Kidney (tissue), 14 donors: Measurements from ENCODE around the gene DEAF1. TPM values are rescaled to one million over a fixed set of nuclear protein-coding genes. Genes with fewer than 3 reads are reported as not detected.

Experiments
- DNase-seq, 5 donors: peaks; one replicate each; pipeline ENCODE4 v3.0.0-alpha.2; 2013 to 2020
- FAIRE-seq: peaks from 2 replicates; lab custom pipeline; 2012; peaks lifted over from hg19 to GRCh38; lab: Jason Lieb, UNC
- H3K27ac ChIP-seq, 2 donors: one replicate each; pipeline ENCODE4 v1.7.0; 2013; ENCODE audit warnings: low read depth in 2 of 2, low read length in 2 of 2, inconsistent platforms in 1 of 2
- H3K27me3 ChIP-seq: one replicate; pipeline ENCODE4 v1.7.1; 2013; ENCODE audit warnings: low read length, inconsistent platforms; ENCODE audit not compliant: control insufficient read depth, insufficient read depth
- H3K36me3 ChIP-seq, 3 donors: one replicate each; pipeline versions ENCODE4 v1.7.0 to v1.7.1; 2013; ENCODE audit warnings: low read length in 3 of 3, control low read depth in 1 of 3, inconsistent platforms in 1 of 3; ENCODE audit not compliant: insufficient read depth in 3 of 3, control insufficient read depth in 2 of 3
- H3K4me1 ChIP-seq, 3 donors: one replicate each; pipeline versions ENCODE4 v1.7.0 to v1.7.1; 2013; ENCODE audit warnings: low read length in 3 of 3, inconsistent platforms in 1 of 3, low read depth in 1 of 3; ENCODE audit not compliant: control insufficient read depth in 2 of 3, insufficient read depth in 2 of 3
- H3K4me3 ChIP-seq, 3 donors: one replicate each; pipeline versions ENCODE4 v1.7.0 to v1.8.1; 2013; ENCODE audit warnings: low read length in 3 of 3, control low read depth in 1 of 3, inconsistent platforms in 1 of 3
- H3K9ac ChIP-seq, 3 donors: one replicate each; pipeline versions ENCODE4 v1.7.0 to v1.7.1; 2013; ENCODE audit warnings: low read length in 3 of 3, control low read depth in 1 of 3, inconsistent platforms in 1 of 3
- H3K9me3 ChIP-seq, 3 donors: one replicate each; pipeline versions ENCODE4 v1.7.0 to v1.7.1; 2013; ENCODE audit warnings: low read length in 3 of 3, control low read depth in 1 of 3, inconsistent platforms in 1 of 3; ENCODE audit not compliant: control insufficient read depth in 2 of 3, insufficient read depth in 1 of 3
- intact Hi-C: fragments of 100-400 bp; cut with DNase I; formaldehyde crosslinking; loops from one replicate; pipeline ENCODE4 v1.11.1; 2022
- polyA plus RNA-seq: library from polyadenylated mRNA; stranded (reverse); fragments of 350-450 nt; fragmentation: Illumina TruSeq; extraction: RNeasy Lipid Tissue Mini Kit (QIAGEN cat#74804); gene quantifications from one replicate; pipeline ENCODE4 v1.2.3, GENCODE V29; 2014; ENCODE audit warnings: low read depth, low replicate concordance; ENCODE audit not compliant: insufficient read depth
- total RNA-seq: library from RNA; stranded (reverse); fragmentation: NEBNext Ultra II Directional; extraction: Animal tissue kit (Norgen Biotek cat#: 25700); gene quantifications from one replicate; pipeline ENCODE4 v1.2.1, GENCODE V29; 2021
- TF ChIP-seq, protein P1 (sequence below): IDR thresholded peaks from 3 replicates; pipeline ENCODE4 v1.5.1; 2012; ENCODE audit warnings: mild to moderate bottlenecking, moderate library complexity, borderline replicate concordance; ENCODE audit not compliant: insufficient read depth; ENCODE audit errors: extremely low read depth
- donor health status: control.
- donor health status: control.
- donor health status: control.
- donor health status: control.
- donor health status: control.
- donor health status: DM: yes; HTN: yes; CAD: no.
- donor health status: Normal renal cell carcinoma (clear cell type).

Gene DEAF1
- total and polyA plus RNA-seq, 2 donors from 2014 or later = 30.2 to 54.5 TPM

DNA sequence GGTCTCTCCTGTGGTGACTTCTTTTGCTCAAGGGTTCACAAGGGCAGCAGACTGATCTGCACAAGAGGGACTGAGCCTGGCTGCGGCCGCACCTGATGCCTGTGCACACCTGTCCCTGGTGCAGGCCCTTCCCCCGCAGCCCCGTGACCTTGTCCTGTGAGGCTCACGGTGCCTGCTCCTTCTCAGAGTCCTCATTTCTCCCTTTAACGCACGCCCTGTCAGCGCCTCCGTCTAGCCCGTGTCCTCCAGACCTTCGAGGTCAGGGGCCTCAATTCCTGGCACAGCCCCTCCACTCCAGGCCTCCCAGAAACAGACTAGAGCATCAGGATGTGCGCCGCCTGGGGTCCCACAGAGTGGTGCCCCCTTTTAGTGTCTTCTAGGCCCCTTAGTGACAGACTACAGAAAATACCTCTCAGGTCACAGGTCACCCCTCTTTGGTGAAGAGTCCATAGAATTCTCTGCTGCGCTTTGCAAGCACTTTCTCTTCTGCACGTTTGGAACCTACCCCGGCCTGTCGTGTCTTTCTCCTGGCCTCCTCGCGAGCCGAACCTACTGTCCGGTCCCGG is 59.0 kb downstream of the DEAF1 start:
- peaks cover 13% of the 10 kb centered on the region for H3K27me3 ChIP-seq
- H3K27ac ChIP-seq = no peak overlapping the region
- H3K9ac ChIP-seq = no peak overlapping the region
- DNase-seq (peak in 1 of 5 donors; percentile 43), FAIRE-seq (no peak)
- no peak overlapping the region for H3K4me3 ChIP-seq
- no peaks in the 10 kb centered on the region for H3K36me3 ChIP-seq
- TF ChIP-seq, protein P1, sequence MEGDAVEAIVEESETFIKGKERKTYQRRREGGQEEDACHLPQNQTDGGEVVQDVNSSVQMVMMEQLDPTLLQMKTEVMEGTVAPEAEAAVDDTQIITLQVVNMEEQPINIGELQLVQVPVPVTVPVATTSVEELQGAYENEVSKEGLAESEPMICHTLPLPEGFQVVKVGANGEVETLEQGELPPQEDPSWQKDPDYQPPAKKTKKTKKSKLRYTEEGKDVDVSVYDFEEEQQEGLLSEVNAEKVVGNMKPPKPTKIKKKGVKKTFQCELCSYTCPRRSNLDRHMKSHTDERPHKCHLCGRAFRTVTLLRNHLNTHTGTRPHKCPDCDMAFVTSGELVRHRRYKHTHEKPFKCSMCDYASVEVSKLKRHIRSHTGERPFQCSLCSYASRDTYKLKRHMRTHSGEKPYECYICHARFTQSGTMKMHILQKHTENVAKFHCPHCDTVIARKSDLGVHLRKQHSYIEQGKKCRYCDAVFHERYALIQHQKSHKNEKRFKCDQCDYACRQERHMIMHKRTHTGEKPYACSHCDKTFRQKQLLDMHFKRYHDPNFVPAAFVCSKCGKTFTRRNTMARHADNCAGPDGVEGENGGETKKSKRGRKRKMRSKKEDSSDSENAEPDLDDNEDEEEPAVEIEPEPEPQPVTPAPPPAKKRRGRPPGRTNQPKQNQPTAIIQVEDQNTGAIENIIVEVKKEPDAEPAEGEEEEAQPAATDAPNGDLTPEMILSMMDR = no peak
- H3K4me1 ChIP-seq = peaks cover 0 to 6% (median 0%) of the 10 kb centered on the region in 3 donors
- intact Hi-C loops = no loop called here
- no peaks in the 10 kb centered on the region for H3K9me3 ChIP-seq

DNA sequence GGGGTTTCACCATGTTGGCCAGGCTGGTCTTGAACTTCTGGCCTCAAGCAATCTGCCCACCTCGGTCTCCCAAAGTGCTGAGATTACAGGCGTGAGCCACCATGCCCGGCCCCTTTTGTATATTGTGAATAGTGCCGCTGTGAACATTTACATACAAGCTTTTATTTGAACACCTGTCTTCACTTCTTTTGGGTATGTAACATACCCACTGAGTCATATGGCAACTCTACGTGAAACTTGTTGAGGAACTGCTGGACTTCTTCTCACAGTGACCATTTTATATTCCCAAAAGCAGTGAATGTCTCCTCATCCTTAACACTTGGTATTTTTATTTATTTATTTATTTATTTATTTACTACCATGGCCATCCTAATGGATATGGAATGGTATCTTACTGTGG is 64.2 kb downstream of the DEAF1 start:
- no peak for FAIRE-seq
- DNase-seq = no peak
- Histone ChIP-seq H3K36me3 (no peaks in the 10 kb centered on the region), H3K27me3 (peaks cover 4% of the 10 kb centered on the region), H3K4me1 (no peaks in the 10 kb centered on the region), H3K9me3 (no peaks in the 10 kb centered on the region), H3K9ac (no peak overlapping the region), H3K4me3 (no peak overlapping the region), H3K27ac (no peak overlapping the region)
- TF ChIP-seq, protein P1 = no peak
- intact Hi-C loops = no loop called here

DNA sequence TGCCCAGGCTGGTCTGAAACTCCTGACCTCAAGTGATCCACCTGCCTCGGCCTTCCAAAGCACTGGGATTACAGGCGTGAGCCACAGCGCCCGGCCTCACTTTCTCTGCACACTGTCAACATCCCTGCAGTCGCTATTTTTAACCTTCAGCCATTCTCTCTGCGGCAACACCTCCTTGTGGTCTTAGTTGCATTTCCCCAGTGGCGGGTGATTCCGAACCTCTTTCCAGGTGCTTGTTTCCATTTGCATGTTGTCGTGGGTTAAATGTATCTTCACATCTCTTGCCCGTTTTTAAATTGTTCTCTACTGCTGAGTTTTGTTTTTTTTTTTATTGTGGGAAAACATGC is 65.8 kb downstream of the DEAF1 start:
- TF ChIP-seq, protein P1 = no peak
- FAIRE-seq (no peak), DNase-seq (peak in 1 of 5 donors; percentile 53)
- H3K9me3 ChIP-seq = no peaks in the 10 kb centered on the region
- no peak overlapping the region for H3K4me3 ChIP-seq
- intact Hi-C loops = no loop called here
- no peaks in the 10 kb centered on the region for H3K36me3 ChIP-seq
- H3K27ac ChIP-seq = no peak overlapping the region
- H3K27me3 ChIP-seq = peaks cover 4% of the 10 kb centered on the region
- H3K4me1 ChIP-seq = no peaks in the 10 kb centered on the region
- H3K9ac ChIP-seq = no peak overlapping the region

DNA sequence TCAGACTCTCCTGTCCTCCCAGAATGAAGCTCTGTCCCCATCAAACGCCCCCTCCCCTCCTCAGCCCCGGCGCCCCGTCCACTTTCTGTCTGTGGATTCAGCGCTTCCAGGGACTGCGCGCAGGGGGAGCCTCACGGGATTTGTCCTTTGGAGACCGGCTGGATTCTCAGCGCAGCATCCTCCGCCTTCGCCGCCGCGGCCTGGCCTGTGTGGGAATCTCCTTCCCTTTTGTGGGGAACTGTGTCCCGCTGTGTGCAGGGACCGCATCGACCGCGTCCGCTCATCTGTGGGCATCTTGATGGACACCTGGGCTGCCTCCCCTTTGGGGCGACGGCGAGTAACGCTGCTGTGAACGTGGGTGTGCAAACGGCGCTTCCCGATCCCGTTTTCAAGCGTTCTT is 67.0 kb downstream of the DEAF1 start:
- H3K9ac ChIP-seq = no peak overlapping the region
- FAIRE-seq = no peak

More for the DNA sequence above, 67.0 kb downstream of the DEAF1 start:
- intact Hi-C loops = no loop called here
- no peaks in the 10 kb centered on the region for H3K4me1 ChIP-seq
- H3K9me3 ChIP-seq = no peaks in the 10 kb centered on the region
- H3K4me3 ChIP-seq = no peak overlapping the region
- DNase-seq = peak in 2 of 5 donors; percentile 55 to 65
- H3K36me3 ChIP-seq = no peaks in the 10 kb centered on the region
- TF ChIP-seq, protein P1 = no peak
- H3K27me3 ChIP-seq = peaks cover 4% of the 10 kb centered on the region
- H3K27ac ChIP-seq = no peak overlapping the region
